DOHH2 (cell line): ENCODE data around the gene KPNB1.

Source experiments
- H3F3A ChIP-seq: fragments of 200-600 bp; sonication (generic), shearing (Covaris generic); 2 replicates; pipeline ENCODE4 v1.6.0; 2016; ENCODE audit warnings: antibody characterized with exemption, mild to moderate bottlenecking; ENCODE audit not compliant: control insufficient read depth, insufficient read depth
- H3K27ac ChIP-seq: fragments of 200-600 bp; sonication (generic); 2 replicates; pipeline ENCODE4 v1.5.1; 2014; ENCODE audit warnings: low read depth, mild to moderate bottlenecking, low read length, moderate library complexity
- H3K27me3 ChIP-seq: fragments of 200-600 bp; sonication (generic); 2 replicates; pipeline ENCODE4 v1.6.1; 2014; ENCODE audit warnings: mild to moderate bottlenecking, low read length, mixed read lengths; ENCODE audit not compliant: control insufficient read depth
- H3K36me3 ChIP-seq: fragments of 200-600 bp; sonication (generic); 2 replicates; pipeline ENCODE4 v1.6.1; 2014; ENCODE audit warnings: mild to moderate bottlenecking, low read length, moderate library complexity, mixed read lengths; ENCODE audit not compliant: control insufficient read depth
- H3K4me1 ChIP-seq: fragments of 200-600 bp; sonication (generic); 2 replicates; pipeline ENCODE4 v1.6.1; 2014; ENCODE audit warnings: mild to moderate bottlenecking, low read length, mixed read lengths; ENCODE audit not compliant: control insufficient read depth
- H3K4me2 ChIP-seq: fragments of 200-600 bp; sonication (generic); 2 replicates; pipeline ENCODE4 v1.6.0; 2014; ENCODE audit warnings: mild to moderate bottlenecking, low read length, moderate library complexity
- H3K4me3 ChIP-seq: fragments of 200-600 bp; sonication (generic); 2 replicates; pipeline ENCODE4 v1.5.1; 2014; ENCODE audit warnings: mild to moderate bottlenecking, low read length, mixed read lengths
- H3K79me2 ChIP-seq: fragments of 200-600 bp; sonication (generic); 2 replicates; pipeline ENCODE4 v1.6.1; 2014; ENCODE audit warnings: mild to moderate bottlenecking, low read length, mixed read lengths; ENCODE audit not compliant: control insufficient read depth
- H3K9me2 ChIP-seq: fragments of 200-600 bp; sonication (generic); replicated peaks from 2 replicates; pipeline ENCODE4 v1.6.1; 2014; ENCODE audit warnings: mild to moderate bottlenecking, low read length, mixed read lengths; ENCODE audit not compliant: control insufficient read depth
- H3K9me3 ChIP-seq: fragments of 200-600 bp; sonication (generic); 2 replicates; pipeline ENCODE4 v1.6.1; 2014; ENCODE audit warnings: antibody characterized with exemption, low read length, mixed read lengths; ENCODE audit not compliant: control insufficient read depth, insufficient read depth
- H4K20me1 ChIP-seq: fragments of 200-600 bp; sonication (generic); 2 replicates; pipeline ENCODE4 v1.6.0; 2014; ENCODE audit warnings: low read depth, mild to moderate bottlenecking, antibody characterized with exemption, low read length, moderate library complexity; ENCODE audit not compliant: control insufficient read depth, insufficient read depth
- CTCF ChIP-seq: fragments of 200-600 bp; sonication (generic); IDR thresholded peaks from one replicate; pipeline ENCODE4 v1.5.1; 2014; ENCODE audit warnings: antibody characterized with exemption, mild to moderate bottlenecking, low read depth, low read length; ENCODE audit not compliant: poor library complexity, severe bottlenecking
- EZH2phosphoT487 ChIP-seq: fragments of 200-600 bp; sonication (generic); IDR thresholded peaks from 2 replicates; pipeline ENCODE4 v1.6.1; 2017; ENCODE audit warnings: borderline replicate concordance, mild to moderate bottlenecking, antibody characterized with exemption, low read length, moderate library complexity, mixed read lengths

The KPNB1 gene

DNA sequence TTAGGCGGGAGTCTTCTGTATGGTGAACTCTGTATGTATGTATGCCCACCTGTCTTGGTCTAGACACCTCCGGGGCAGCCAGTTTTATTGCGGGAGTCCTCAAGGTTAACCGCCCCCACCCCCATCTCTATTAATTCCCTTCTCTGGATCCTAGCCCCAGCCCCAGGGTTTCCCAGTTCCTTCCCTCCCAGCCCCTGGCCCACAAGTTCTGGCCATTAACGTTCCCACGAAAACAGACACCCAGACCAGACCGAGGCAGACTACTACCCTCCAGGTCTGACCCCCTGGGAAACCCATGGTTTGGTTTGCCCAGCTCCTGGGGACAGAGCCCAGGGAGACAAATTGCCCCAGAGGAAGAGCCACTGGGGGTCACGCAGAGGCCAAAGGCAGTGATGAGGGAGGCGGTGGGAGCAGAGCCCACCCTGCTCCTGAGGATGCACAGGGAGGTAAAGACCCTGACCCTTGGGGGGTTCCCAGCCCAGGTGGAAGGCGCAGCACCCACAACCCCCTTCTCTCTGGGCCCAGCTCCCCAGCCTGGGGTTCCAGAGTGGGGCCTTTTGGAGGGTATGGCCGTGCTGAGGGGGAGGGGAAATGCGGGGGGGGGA lies 52.8 kb downstream of the KPNB1 start:
- Histone ChIP-seq H3K4me3 (no peak overlapping the region), H3K9me2 (no peaks in the 10 kb centered on the region), H4K20me1 (no peaks in the 10 kb centered on the region; the same call in 1 of the 2 replicates)

DNA sequence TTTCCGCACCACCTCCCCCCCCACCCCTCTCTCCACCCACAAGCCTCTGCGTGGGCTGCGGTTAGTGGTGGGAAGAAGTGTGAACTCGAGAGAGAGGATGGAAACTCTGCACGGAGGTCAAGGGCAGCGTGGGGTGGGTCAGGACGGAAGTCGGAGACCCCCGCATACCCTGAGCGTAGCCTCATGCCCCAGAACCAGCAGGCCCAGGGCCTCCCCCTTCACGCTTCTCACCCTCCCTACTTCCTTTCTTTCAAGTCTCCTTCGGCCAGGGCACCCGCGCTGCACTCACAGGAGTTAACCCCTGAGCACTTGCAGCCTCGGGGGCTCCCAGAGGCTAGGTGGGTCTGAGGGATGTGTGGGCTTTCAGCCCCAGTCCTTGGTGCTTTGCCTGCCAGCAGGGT lies 53.5 kb downstream of the KPNB1 start:
- H3K4me2 ChIP-seq: peak overlapping the region; percentile 51

More for the DNA sequence above, 52.8 kb downstream of the KPNB1 start:
- TF ChIP-seq EZH2phosphoT487: no peak
- no peak for TF ChIP-seq CTCF
- H3F3A ChIP-seq: peaks cover 3% of the 10 kb centered on the region
- no peaks in the 10 kb centered on the region for H3K79me2 ChIP-seq
- H3K27ac ChIP-seq: no peak overlapping the region
- H3K4me2 ChIP-seq: peak overlapping the region; percentile 51; the same call in 1 of the 2 replicates
- H3K36me3 ChIP-seq: no peaks in the 10 kb centered on the region
- no peaks in the 10 kb centered on the region for H3K9me3 ChIP-seq
- H3K27me3 ChIP-seq: 0 out of 2 replicates have a peak, but pooled peaks cover 4% of the 10 kb centered on the region
- H3K4me1 ChIP-seq: peaks cover 48% of the 10 kb centered on the region

DNA sequence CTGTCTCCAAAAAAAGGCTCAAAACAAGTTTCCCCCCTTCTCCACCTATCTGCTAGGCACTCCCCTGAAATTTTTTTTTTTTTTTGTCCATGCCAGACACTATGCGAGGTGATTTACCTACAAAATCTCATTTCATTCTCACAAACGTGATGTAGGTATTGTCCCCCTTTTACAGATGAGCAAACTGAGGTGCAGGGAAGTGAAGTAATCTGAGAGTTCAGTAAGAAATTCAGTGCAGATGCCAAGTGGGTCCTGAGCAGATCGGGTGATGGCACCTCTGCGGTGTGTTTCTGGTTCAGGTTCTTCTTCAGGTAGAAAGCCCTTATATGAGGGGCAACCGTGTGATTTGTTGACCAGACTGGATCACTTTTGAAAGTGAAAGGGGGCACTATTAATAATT lies 54.0 kb downstream of the KPNB1 start:
- no peak for TF ChIP-seq EZH2phosphoT487
- no peak for TF ChIP-seq CTCF
- Histone ChIP-seq H4K20me1 (no peaks in the 10 kb centered on the region; the same call in 1 of the 2 replicates), H3F3A (no peaks in the 10 kb centered on the region; the same call in 1 of the 2 replicates), H3K36me3 (no peaks in the 10 kb centered on the region), H3K9me3 (no peaks in the 10 kb centered on the region), H3K79me2 (no peaks in the 10 kb centered on the region), H3K4me2 (peak overlapping the region; percentile 51), H3K27ac (no peak overlapping the region), H3K27me3 (0 out of 2 replicates have a peak, but pooled peaks cover 4% of the 10 kb centered on the region), H3K4me1 (peaks cover 41% of the 10 kb centered on the region), H3K9me2 (no peaks in the 10 kb centered on the region), H3K4me3 (0 out of 2 replicates have a peak overlapping the region, but pooled peaks have one; percentile 6)

More for the DNA sequence above, 53.5 kb downstream of the KPNB1 start:
- Histone ChIP-seq H3K36me3 (no peaks in the 10 kb centered on the region), H3K27ac (no peak overlapping the region), H3K79me2 (no peaks in the 10 kb centered on the region), H3F3A (peaks cover under 1% of the 10 kb centered on the region), H3K9me2 (no peaks in the 10 kb centered on the region), H3K4me3 (peak overlapping the region; percentile 36), H3K9me3 (no peaks in the 10 kb centered on the region), H4K20me1 (no peaks in the 10 kb centered on the region; the same call in 1 of the 2 replicates), H3K27me3 (0 out of 2 replicates have a peak, but pooled peaks cover 4% of the 10 kb centered on the region), H3K4me1 (peaks cover 46% of the 10 kb centered on the region)
- TF ChIP-seq CTCF: no peak
- no peak for TF ChIP-seq EZH2phosphoT487
